ENCODE data around the gene KLHL14.
"Not testable (repeated sequence)": the region's sequence is repeated elsewhere in the genome, so short reads cannot be mapped to it uniquely, and the experiment has no call there.

DNA sequence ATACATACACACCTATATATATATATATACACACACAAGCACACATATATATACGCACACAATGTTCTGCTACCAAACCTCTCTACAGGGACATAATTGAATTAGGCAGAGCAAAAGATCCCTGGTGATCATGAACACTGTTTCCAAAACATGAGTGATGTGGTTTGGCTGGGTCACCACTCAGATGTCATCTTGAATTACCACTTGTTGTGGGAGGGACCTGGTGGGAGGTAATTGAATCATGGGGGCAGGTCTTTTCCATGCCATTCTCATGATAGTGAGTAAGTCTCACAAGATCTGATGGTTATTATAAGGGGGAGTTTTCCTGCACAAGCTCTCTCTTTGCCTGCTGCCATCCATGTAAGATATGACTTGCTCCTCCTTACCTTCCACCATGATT is 135.2 kb downstream of the KLHL14 start:
- not testable (repeated sequence) for TF ChIP-seq CTCF (IDR thresholded peaks at IDR 0.05; ENCODE audit: low read depth, low read length); POLR2A (IDR thresholded peaks at IDR 0.05; ENCODE audit: extremely low read depth, insufficient read length)
